Mesenteric fat pad (tissue), 1 donor: ENCODE data around the gene GMPPA. TPM values are rescaled to one million over a fixed set of nuclear protein-coding genes. Genes with fewer than 3 reads are reported as not detected.

Experiments
- DNase-seq: peaks from one replicate; pipeline ENCODE4 v3.0.0-alpha.2; 2020; ENCODE audit warnings: low spot score
- long read RNA-seq: library from polyadenylated mRNA; unstranded; transcript quantifications from one replicate; pipeline ENCODE4 v2.0.0, GENCODE V29; 2020
- total RNA-seq: library from RNA; stranded (reverse); fragmentation: NEBNext Ultra II Directional; extraction: Animal tissue kit (Norgen Biotek cat#: 25700); gene quantifications from one replicate; pipeline ENCODE4 v1.2.1, GENCODE V29; 2021
- donor health status: DM: yes; HTN: yes; CAD: no.

The GMPPA gene
- total RNA-seq: 32.4 TPM
- long read RNA-seq, transcript GMPPA-204 (13 exons, 1,501 nt): minor isoform, 37 of 151 reads
- long read RNA-seq, transcript GMPPA-201 (13 exons, 1,544 nt): major isoform, 73 of 151 reads
- long read RNA-seq, partial matches to known transcripts: 9 of 151 reads
- long read RNA-seq, other reads (novel, unspliced or antisense): 26 of 151 reads

DNA sequence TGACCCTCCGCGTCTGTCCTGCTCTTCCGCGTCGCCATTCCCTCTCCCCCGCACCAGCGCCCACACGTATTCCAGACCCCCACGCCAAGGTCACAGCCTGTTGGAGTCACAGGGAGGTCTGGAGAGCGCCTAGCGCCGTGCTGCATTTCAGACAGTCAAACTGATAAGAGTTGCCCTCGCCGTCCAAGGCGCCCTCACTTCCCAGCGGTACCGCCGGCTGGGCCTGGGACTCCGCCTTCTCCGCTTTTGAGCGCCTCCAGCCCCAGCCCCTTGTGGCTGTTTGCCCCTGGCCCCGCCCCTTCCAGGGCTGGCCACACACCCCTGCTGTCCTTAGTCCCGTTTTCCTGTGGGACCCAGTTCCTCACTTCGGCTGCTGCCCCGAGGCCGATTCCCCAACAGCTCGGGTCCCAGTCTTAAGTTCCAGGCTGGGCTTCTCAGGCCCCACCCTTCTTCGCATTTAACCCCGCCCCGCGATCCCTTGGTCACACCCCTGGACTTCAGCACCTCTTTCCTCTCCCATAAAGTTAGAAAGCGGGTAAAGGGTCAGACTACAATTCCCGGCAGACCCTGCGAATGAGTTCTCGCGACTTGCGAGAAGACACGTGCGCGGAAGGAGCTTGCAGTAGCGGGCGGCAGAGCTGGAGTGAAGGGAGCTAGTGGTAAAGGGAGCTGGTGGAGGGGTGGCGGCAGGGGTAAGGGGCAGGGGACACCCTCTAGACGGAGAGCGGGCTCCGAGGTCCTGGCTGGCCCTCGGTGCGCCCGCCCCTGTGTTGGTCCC, at the start of gene GMPPA:
Gene GMPPA (plus strand): TSS at position 612 of the 778 bp plus-strand sequence. CDS start 1,085 bp downstream, outside the sequence.
- DNase-seq: peak; percentile 96

DNA sequence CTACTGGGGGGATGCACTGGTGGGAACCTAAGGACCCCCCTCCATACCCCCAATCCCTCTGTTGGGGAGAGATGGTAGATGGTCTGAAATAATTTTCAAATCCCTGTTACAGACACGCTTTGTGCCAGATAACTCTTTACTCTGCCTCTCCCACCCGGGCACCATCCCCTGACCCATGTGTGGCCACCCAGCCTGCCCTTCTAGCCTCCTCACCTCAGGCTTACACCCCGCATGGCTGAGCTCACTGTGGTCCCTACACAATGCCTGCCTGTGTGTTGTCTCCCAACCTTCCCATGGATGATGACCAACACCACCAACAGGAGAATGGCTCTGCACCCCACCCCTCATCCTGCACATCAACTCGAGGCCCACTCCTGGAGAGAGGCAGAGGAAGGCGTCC, 49.1 kb upstream of the GMPPA start:
- no peak for DNase-seq

DNA sequence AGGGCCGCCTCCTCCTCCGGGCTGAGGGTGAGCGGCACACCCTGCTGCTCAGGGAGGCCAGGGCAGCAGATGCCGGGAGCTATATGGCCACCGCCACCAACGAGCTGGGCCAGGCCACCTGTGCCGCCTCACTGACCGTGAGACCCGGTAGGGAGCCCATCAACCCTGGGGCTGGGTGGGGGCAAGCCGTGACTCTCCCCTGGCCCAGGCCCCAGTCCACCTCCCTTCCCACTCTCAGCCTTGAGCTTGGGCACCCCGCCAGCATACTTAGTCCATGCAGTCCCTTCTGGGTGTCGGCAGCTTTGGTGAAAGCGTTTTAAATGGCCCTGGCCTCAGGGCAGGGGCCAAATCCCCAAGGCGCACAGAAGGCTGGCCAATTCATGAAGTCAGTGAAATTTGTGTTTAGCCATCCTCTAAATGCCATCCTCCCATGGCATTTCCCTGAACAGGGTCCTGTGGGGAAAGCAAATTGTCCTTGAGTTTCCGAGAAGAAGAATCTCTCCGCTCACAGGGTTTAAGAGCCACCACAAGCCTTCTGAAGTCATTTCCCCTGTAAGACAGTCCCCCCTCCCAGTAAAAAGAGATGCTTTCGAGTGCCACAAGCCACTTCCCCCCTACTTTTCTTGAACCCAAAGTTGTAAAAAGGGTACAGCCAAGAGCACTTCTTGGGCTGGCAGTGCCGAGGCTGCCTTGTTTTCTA, 46.9 kb upstream of the GMPPA start:
- DNase-seq: no peak

DNA sequence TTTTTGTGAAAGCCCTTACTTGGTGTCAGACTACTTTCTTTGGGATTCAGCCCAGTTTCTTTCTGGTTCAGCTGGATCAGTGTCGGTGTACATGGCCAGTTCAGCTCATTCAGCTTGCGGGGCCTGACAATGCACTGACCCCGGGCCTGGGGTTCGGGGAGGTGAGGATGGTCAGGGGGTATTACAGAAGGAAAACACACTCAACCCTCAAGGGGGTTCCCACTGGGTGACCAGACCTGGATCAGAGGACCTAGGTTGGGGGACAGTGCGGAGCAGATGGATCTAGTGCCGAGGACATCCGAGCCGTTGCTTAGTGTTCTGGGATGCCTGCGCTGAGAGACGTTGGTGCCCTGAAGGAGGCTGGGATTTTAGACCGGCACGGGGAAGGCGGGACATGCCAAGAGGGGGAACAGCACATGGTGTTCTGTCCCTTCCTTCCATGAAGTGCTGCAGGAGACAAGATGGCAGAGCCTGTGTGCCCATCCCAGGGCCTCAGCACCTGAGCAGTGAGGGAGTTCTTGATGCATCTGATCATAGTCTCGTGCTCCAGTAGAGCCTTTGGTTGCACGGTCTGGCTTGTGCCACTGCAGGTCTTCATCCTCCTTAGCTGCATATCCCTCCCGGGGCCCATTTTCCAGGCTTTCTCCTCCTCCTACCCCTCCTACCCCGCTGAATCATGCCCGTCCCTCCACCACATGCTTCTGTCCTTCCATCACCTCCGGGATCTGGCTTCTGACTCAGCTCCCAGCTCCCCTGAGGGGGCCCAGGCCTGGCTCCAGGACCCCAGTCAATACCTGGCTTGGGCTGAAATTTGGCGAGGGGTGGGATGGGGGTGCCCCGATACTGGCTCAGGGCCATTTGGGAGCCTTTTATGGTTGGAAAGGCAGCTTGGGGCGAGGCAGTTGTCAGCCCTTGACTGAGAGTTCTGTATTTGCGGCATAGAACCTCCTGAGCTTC, 46.1 kb upstream of the GMPPA start:
- no peak for DNase-seq

DNA sequence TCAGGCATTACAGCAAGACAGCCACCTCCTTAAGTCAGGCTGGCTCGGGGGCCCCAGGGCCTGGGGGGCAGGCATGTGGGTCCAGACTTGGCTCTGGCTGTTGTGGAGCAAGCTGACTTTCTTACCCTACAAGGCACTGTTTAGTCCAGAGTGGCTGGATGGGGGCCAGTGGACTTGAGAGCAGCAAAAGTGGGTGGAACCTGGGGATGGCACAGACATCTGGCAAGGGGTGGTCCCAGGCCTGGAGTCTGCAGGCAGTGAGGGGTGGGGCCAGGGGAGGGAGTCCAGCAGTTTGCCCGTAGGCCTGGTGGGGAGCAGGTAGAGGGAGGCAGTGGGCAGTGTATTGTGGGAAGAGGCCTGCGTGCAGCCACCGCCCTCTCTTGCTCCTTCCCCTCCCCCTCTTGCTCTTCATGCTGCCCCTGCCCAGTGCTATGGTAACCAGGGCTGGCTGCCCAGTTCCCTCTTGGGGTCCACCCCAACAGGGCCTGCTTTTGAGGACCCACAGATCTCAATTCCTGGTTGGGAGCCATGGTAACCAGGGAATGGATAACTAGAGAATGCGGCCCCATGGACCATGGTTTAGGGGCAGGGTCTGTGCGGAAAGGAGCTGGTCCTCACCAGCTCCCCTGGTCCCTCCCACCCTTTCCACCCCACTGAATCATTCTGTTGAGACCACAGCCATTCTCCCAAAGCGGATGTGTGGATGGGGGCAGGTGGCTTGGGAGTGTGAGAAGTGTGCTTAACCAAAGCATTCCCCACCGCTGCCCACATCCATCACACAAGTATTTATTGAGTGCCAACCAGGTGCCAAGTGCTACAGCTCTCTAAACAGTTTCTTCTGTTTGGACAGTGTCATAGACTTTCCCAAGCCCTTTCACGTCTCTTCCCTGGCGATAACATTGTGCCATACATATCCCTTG, 44.8 kb upstream of the GMPPA start:
- DNase-seq: no peak

DNA sequence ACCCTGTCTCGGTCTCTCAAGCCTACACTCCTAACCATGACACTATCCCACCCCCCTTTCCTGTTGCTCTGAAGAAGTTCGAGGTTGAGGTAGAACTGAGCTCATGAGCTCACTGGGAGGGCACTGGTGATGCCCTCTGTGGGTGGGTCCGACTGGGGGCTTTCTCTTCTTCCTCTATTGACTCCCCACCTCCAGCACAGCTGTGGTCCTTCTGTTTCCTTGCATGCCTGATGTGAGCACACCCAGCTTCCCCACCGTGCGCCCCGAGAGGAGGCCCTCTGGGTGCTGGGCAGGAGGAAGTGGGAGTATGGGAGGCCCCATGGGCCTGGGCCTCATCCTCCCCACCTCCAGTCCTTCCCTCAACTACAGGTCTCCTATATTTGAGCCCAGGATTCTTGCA, 43.1 kb upstream of the GMPPA start:
- DNase-seq: no peak

DNA sequence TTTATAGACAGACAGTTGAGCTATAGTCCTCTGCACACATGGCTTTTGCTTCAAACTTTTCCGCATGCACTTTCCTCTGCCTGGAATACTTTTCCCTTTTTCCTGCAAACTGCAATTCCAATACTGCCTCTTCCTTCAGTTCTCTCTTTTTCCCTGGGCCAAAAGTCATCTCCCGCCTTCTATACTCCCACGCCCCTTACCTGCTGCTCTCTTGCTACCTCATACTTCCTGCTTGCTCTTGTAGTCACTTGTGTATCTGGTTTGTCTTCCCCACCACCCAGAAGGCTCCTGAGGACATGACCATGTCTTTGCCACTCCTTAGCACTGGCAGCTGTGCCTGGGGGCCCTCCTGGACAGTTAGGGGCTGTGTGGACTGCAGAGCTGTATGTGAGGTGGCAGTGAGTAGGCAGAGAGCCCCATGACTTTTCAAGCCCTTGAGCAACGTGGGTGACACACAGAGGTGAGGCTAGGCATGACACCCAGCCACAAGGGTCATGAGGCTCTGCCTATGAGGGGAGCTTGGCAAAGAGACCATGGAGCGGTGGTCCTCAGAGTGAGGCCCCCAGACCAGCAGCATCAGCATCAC, 40.8 kb upstream of the GMPPA start:
- no peak for DNase-seq

DNA sequence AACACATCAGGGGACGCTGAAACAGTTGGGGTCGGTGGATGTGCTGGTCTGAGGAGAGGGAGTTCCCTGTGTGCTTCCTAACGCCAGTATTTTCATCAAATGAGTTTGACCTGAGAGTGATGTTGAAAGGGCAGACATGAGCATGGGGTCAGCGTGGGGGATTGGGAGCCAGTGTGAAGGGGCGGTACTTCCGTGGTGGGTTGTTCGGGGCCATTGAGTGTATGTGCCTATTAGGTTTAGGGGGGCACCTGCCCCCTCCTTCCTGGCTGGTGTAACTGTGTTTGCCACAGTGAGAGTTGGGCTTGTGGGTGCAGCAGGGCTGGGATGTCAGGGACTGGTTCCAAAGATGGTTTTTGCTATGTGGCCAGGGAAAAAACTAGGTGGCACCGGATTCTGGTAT, 39.7 kb upstream of the GMPPA start:
- DNase-seq: no peak

DNA sequence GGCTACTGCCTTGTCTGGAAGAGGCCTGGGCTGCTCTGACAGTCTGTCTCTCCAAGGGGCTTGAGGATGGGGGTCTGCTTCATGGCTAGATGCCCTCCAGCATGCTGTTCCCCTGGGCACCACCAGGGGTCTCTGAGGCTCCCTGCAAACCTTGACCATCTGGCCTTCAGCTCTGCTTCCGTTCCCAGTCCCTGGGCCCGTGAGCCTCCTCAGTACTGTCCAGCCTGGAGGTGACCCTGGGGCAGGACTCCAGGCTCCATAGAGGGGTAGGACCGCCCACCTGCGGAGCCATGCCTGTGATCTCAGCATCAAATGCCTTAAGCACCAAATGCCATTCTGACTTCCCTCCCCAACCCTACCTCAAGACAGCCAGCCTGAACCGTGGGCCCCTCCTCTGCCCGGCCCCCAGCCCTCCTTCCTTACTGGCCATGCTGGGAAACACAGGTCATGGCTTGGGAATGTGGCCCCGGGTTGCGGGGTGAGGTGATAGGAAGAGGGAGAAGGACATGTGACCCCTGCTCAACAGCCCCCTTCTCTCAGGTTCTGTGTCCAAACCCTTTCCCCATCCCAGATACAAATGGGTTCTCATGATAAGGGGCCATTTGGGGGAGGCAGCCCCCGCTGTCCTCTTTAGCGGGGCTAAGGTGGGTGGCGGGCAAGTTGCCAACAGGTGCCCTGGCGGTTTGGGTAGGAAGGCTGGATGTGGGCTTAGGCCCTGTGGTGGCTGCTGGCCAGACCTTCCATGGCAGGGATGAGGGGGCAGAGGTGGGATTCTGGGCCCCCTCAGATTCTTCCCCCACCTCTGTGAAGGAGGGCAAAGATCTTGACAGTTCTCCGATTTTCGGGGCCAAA, 39.0 kb upstream of the GMPPA start:
- no peak for DNase-seq

DNA sequence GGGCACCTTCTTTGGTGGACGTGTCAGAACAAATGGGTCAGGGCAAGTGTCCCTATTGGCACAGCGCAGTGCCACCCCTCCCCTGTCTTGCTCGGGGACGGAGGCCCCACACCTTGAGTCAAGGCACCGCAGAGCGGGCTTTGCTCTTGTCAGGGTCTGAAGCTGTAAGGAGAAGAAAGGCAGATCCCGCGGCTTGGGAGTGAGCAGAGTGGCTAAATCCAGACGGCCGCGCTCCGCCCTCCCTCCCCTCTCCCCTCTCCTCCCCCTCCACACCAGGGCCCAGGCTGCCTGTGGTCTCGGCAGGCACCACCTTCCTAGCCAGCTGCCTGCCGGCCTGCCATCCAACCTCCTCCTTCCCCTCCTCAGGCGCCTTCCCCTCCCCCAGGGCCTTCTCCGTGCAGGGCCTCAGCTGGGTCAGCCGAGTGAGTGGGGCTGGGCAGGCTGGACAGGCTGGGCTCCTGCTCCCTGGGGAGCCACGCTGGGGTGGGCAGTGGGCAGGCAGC, 38.2 kb upstream of the GMPPA start:
- no peak for DNase-seq

DNA sequence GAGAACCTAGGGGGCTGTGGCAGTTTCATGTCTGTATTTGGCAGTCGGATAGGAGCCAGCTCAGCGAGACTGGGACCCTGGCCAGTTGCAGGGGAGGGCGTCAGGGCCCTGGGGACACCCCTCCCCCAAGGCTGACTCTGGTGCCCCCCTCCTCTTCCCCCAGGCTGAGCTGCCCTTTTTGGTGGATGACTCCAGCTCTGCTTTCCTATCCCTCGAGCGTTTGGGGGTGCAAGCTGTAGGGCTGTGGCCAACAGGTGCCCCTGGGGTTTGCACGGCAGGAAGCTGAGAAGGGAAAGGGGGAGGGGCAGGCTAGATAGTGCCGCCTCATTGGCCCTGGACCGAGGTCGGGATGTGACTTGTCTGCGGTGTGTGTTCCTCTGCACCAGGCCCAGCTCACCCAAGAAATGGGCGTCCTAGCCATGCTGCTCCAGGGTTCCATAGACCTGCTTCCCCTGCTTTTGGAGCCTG, 37.6 kb upstream of the GMPPA start:
- no peak for DNase-seq

DNA sequence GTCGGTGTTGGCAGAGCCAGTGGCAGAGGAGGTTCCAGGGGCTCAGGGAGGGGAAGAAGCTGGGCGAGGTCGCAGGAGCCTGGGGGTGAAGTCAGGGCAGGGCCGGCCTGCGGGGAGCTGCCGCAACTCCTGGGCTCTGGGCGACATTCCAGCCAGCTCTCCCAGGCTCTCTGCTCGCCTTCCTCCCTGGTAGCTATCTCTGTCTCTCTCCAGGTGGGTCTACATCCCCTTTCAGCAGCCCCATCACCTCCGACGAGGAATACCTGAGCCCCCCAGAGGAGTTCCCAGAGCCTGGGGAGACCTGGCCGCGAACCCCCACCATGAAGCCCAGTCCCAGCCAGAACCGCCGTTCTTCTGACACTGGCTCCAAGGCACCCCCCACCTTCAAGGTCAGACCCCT, 37.0 kb upstream of the GMPPA start:
- DNase-seq: no peak

DNA sequence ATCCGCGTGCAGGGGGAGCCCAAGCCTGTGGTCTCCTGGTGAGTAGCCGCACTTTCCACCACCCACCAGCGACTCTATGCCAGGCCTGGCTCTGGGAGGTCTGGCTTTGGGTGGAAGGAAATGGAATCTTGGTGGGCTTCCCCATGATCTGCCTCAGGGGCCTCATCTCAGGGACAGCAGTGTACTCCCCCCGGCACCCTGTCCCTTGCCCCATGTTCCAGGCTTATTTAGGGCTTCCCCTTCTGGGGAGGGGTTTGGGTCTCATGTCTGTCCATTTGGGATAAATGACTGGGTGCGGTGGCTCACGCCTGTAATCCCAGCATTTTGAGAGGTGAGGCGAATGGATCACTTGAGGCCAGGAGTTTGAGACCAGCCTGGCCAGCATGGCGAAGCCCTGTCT, 36.3 kb upstream of the GMPPA start:
- DNase-seq: no peak

DNA sequence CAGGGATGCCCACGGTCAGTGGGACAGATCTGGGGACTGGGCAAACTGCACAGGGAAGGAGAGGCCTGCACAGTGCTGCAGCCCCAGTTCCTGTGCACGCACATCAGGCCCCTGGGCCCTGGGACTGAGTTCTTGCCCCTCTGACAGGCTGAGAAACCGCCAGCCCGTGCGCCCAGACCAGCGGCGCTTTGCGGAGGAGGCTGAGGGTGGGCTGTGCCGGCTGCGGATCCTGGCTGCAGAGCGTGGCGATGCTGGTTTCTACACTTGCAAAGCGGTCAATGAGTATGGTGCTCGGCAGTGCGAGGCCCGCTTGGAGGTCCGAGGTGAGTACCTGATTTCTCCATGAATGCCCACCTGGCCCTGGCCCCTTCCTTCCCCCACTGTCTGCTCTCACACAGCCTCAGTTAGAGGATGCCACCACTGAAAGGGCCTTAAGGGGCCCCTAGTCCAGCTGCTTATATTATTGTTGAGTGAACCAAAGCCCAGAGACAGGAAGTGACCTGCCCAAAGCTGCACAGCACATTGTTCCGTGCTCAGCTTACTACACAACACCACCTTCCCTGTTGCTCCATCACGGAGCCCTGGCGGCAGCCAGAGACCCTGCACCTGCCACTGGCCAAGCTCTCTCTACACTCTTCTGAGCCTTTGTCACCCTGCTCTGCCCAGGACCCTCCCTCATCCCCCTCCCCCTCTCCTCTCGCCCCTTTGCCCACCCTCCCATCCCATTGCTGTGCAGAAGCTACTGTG, 34.2 kb upstream of the GMPPA start:
- DNase-seq: no peak

DNA sequence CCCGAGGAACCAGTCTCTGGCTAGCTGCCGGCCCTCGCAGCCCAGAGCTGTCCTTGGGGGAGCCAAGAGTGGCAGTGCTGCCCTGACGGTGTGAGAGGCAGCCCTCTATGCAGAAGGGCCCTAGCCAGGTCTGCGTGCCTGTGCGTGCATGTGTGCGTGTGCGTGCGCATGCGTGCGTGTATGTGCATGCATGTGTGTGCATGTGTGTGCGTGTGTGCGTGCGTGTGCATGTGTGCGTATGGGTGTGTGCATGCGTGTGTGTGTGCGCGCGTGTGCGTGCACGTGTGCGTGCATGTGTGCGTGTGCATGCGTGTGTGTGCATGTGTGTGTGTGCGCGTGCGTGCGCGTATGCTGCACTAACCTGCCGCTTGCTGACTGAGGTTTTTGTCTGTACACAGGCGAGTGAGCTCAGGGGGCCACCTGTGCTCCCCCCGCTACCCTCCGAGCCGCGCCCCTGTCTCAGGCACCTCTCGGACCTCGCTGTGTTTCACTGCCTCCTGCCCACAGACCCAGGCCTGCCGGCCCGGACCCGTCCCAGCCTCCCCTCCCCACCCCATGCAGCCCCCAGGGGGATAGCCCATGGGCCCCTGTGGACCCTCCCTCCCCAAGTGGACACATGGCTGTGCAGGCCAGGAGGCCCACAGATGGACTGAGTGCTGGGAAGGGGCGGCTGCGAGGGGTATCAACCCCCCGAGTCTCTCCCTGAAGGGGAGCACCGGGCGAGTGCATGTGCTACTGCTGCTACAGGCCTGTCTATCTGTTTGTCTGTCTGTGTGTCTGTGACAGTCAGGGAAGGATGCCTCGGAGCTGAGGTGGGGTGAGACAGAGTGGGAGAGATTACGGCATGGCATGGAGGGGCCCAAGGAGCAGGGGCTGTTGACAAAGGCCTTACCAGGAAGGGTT, 32.8 kb upstream of the GMPPA start:
- DNase-seq: no peak

DNA sequence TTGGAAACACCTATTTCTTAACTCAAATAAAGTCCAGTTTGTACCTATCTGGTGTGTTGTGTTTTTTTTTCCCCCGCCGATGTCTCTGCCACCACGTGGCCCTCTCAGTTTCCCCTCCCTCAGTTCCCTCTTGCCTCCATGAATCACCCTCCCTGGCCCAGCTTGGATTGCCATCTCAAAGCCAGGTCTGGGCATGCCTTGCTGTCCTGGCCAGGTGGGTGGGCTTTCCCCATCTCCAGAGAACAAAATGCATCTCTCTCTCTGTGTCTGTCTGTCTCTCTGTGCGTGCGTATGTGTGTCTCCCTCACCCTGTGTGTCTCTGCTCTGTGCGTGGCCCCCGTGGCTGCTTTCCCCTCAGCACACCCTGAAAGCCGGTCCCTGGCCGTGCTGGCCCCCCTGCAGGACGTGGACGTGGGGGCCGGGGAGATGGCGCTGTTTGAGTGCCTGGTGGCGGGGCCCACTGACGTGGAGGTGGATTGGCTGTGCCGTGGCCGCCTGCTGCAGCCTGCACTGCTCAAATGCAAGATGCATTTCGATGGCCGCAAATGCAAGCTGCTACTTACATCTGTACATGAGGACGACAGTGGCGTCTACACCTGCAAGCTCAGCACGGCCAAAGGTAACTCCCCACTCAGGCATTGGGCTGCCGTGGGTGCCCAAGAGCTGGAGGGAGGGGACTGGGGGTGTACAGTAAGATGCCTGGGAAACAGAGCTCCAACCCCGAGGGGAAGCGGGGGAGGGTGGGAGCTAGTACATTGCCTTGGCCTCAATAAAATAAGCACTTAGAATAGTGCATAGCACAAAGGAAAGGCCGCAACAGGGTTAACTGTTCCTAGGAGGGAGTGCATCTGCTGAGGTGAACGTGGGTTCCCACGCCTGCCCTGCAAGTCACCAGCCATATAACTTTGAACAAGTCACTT, 31.6 kb upstream of the GMPPA start:
- no peak for DNase-seq
